IPS-18c (cell line): ENCODE measurements around the gene PDE4A.
A peak's percentile ranks its signal among the peaks of the same experiment; 100 is the strongest.
"Not testable (repeated sequence)": the region's sequence is repeated elsewhere in the genome, so short reads cannot be mapped to it uniquely, and the experiment has no call there.

Experiments used
- H3K4me3 ChIP-seq: 2 replicates; pipeline ENCODE4 v1.7.0; 2013; ENCODE audit warnings: low read depth, mild to moderate bottlenecking, low read length, moderate library complexity; ENCODE audit not compliant: insufficient read depth
- H3K9me3 ChIP-seq: one replicate; pipeline ENCODE4 v1.6.1; 2013; ENCODE audit warnings: mild to moderate bottlenecking, low read length, moderate library complexity; ENCODE audit not compliant: control insufficient read depth, insufficient read depth

PDE4A gene

DNA sequence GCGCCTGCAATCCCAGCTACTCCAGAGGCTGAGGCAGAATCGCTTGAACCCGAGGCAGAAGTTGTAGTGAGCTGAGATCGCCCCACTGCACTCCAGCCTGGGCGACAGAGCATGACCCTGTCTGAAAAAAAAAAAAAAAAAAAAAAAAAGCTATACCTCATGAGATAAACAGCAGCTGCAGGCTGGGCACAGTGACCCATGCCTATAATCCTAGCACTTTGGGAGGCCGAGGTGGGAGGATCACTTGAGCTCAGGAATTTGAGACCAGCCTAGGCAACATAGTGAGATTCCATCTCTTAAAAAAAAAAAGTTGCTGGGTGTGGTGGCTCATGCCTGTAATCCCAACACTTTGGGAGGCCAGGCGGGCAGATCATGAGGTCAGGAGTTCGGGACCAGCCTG lies 21.0 kb upstream of the PDE4A start:
- not testable (repeated sequence) for H3K9me3 ChIP-seq, H3K4me3 ChIP-seq

DNA sequence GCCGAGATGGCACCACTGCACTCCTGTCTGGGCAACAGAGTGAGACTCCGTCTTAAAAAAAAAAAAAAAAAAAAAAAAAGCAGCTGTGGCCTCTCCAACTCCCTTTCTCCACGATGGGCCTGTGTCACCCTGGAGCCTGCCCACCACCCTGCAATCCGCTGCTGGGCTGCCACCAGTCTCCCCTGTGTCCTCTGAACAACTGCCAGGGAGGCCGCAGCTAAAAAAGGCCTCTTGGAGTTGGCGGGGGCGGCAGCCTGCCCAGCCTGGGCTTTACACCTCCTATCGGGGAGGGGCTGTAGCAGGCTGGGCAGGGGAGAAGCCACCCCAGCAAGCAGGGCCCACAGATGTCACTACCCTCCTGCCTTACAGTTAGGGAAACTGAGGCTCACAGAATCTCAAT lies 20.5 kb upstream of the PDE4A start:
- Histone ChIP-seq H3K9me3 (no peaks in the 10 kb centered on the region), H3K4me3 (no peak overlapping the region)

DNA sequence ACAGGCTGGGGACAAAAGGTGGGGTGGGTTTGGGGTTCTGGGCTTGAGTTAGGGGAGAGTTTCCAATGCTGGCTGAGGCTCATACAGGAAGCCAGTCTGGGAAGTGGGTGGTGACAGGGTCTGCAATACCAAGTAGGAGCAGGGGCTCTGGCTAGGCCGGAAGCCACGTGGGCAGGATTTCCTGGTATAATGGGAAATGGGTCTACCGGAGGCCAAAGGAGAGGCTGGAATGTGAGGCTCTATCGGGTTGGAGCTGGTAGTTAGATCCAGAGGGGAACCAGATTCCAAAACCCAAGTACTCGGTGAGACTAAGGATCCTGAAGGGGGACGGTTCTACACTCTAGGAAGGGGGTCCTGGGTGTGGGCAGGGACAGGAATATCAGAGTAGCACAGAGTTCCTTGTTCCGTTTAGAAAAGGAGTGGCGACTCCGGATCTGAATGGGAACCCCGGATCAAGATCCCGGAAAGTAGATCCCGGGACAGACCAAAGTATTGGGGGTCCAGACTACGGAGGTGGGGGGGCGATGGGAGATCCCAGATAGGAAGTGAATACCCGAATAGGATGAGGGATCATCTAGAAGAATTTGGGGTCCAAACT lies 17.8 kb upstream of the PDE4A start:
- peaks cover 2% of the 10 kb centered on the region for H3K9me3 ChIP-seq
- peak overlapping the region; percentile 92 for H3K4me3 ChIP-seq

DNA sequence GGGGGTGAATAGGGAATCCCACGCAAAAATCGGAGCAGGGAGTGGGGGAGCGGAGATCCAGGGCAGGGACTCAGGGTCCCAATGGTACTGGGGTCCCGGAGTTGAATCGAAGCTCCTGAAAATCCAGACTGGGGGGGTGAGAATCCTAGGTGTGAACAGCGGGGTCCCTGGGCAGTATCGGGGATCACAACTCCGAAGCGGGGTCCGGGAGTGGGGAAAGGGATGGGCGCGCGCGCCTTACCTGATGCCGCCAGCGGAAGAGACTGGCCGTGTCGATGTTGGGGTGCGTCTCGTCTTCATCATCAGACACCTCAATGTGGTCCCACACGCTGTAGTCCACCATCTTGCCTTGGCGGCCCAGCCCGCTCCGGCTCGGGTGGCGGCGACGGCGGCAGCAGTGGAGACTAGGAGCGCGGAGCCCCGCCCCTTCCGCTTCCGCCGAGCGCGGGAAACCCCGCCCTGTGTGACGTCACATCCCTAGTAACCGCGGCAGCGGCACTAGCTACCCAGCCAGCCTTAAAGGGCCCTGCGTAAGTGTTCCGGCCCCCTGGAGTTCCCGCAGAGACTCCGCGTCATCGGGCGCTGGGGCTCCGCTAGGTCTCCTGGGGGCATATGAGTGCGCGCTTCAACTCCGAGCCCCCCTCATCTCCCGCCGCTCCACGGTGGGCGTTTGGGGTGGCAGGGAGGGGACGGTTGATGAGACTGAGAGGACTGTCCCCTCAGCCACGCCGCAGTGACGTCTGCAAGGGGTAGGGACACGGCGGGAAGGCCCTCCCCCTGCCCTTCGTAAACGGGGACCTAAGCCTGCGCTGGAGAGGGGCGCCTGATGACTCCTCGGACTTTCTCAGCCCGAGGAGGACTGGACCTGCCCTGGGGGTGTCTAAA lies 17.0 kb upstream of the PDE4A start, which contains the start of gene CDC37:
Gene CDC37 (minus strand): TSS at position 406 of the 885 bp plus-strand sequence. CDS start 63 bp downstream, at position 343.
- Histone ChIP-seq H3K4me3 (peak within 1 kb of the TSS; percentile 92), H3K9me3 (peaks cover 2% of the 10 kb centered on the region)

DNA sequence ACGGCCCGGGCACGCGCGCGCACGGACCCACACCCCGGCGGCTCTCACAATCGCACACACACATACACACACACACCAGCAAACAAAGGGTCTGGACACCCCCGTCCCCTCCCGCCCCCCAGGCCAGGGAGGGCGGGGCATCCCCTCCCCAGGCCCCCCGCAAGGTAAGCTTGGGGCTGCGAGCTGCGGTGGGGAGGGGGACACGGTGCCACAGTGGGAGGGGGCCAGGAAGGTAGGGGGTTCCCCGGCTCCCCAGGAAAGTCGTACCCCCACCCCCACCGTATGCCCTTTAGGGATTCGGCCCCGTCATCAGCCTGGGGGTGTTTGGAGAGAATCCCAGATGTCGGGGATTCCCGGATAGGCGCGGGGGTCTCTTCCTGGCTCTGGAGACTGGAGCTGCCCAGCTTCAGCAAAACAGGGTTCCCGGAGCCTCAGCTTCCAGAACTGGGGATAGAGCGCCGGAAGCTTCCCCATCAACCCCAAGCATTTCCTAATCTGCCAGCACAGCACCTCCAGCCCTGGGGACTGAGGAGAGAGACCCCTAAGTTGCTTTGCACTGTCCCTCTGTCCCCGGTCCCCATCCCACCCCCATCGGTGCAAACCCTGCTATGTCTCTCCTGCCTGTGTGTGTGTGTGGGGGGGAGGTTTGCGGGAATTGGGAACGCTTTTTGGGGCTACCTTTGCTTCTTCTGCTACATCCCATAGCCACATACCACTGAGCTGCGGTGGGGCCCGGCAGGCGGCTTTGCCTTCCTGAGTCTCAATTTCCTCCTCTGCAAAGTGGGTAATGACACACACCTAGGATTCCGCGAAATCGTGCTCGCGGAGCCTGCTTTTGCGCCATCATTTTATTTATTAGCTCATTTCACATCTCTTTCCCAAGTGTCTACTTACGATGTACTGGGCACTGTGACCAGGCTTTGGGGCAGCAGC lies 15.2 kb upstream of the PDE4A start:
- H3K9me3 ChIP-seq: peaks cover 2% of the 10 kb centered on the region
- peak overlapping the region; percentile 92 for H3K4me3 ChIP-seq

DNA sequence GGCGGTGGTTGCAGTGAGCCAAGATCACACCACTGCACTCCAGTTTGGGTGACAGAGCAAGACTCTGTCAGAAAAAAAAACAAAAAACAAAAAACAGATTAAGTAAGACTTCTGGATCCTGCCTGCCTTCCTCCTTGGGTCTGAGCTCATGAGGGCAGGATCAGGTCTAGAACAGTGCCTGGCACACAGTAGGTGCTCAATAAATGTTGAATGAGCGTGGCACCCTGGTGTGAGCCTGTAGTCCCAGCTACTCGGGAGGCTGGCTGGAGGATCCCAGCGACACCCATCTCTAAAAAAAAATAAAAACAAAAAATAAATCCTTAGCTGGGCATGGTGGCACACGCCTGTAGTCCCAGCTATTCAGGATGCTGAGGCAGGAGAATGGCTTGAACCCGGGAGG lies 14.1 kb upstream of the PDE4A start:
- Histone ChIP-seq H3K9me3 (peaks cover 4% of the 10 kb centered on the region), H3K4me3 (no peak overlapping the region)

DNA sequence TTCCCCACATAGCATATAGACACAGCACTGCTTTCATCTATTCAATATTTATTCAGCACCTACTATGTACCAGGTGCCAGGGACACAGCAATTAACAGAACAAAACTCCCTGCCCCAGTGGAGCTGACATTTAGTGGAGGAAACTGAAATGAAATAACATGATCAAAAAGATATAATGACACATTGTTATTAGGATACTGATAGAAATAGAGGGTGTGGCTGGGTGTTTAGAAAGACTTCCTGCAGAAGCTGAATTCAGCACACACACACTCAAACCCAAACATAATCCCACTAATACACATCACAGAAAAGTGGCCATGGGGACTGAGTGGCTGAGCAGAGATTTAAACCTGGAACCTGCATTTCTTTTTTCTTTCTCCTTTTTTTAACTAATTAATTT lies 13.2 kb upstream of the PDE4A start:
- Histone ChIP-seq H3K9me3 (peaks cover 4% of the 10 kb centered on the region), H3K4me3 (no peak overlapping the region)

DNA sequence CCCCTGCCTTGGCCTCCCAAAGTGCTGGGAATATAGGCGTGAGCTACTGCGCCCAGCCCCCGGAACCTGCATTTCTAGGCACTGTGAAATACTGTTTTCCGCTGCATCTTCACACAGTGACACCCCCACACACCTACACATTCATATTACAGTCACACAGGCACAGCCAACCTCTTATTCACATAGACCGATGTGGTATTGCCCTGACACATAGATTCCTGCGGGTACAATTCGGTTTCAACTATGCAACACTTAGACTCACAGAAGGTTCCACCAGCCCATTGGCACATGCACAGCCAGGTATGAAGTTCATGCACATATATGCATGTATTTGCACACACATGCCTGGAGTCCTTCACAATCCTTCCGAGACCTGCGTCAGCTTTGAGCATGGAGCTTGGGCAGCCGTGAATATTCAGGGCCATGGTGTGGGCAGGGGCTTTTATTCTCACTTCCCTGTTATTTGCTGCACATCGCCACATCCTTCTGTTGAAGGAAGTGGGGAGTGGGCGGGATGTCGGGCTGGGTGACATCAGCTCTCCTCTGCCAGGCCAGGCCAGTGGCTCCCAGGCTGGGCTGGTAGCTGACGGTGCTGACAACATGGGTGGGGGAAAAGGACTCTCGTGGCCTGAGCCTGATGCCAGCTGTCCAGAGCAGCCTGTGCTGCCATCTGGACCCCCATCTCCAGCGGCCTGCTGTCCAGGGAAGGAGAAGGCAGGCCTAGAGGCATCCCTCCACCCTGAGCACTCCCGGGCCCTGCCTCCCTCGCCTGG lies 11.6 kb upstream of the PDE4A start:
- H3K9me3 ChIP-seq: peaks cover 4% of the 10 kb centered on the region
- no peak overlapping the region for H3K4me3 ChIP-seq

DNA sequence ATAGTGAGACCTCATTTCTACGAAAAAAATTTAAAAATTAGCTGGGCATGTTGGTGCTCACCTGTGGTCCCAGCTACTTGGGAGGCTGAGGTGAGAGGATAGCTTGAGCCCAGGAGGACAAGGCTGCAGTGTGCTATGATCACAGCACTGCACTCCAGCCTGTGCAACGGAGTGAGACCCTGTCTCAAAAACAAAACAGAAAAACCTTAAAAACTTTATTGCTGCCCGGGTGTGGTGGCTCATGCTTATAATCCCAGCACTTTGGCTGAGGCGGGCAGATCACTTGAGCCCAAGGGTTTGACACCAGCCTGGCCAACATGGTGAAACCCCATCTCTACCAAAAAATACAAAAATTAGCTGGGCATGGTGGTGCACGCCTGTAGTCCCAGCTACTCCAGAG lies 9.1 kb upstream of the PDE4A start:
- not testable (repeated sequence) for H3K9me3 ChIP-seq, H3K4me3 ChIP-seq

DNA sequence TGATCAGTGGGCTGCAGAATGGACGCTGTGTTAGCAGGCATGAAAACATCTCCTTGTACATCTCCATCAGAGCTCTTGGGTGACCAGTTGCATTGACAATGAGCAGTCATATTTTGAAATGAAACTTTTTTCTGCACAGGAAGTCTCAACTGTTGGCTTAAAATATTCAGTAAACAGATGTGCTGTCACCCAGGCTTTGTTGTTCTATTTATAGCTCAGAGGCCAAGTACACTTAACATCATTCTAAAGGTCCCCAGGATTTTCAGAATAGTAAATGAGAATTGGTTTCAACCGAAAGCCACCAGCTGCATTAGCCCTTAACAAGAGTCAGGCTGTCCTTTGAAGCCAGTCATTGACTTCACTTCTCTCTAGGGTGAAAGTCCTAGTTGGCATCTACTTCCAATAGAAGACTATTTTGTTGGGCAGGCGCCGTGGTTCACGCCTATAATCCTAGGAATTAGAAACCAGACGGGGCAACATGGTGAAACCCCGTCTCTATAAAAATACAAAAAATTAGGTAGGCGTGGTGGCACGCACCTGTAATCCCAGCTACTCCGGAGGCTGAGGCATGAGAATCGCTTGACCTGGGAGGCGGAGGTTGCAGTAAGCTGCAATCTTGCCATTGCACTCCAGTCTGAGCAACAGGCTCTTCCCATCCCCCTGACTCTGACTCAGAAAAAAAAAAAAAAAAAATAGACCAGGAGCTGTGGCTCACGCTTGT lies 7.9 kb upstream of the PDE4A start:
- Histone ChIP-seq H3K4me3 (no peak overlapping the region), H3K9me3 (peaks cover 2% of the 10 kb centered on the region)

DNA sequence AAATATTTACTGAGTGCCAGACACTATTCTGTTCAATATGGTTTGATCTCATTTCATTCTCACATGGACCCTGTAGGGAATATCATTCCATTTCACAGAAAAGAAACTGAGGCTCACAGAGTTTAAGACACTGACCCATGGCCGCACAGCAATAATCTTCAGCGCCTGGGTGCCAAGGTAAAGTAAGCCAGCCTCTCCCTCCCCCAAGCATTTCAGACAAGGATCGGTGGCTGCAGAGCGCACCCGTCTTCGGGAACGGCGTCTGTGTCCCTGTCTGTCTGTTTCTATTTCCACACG lies 4.3 kb upstream of the PDE4A start:
- Histone ChIP-seq H3K4me3 (peak overlapping the region; percentile 71), H3K9me3 (peaks cover 2% of the 10 kb centered on the region)

DNA sequence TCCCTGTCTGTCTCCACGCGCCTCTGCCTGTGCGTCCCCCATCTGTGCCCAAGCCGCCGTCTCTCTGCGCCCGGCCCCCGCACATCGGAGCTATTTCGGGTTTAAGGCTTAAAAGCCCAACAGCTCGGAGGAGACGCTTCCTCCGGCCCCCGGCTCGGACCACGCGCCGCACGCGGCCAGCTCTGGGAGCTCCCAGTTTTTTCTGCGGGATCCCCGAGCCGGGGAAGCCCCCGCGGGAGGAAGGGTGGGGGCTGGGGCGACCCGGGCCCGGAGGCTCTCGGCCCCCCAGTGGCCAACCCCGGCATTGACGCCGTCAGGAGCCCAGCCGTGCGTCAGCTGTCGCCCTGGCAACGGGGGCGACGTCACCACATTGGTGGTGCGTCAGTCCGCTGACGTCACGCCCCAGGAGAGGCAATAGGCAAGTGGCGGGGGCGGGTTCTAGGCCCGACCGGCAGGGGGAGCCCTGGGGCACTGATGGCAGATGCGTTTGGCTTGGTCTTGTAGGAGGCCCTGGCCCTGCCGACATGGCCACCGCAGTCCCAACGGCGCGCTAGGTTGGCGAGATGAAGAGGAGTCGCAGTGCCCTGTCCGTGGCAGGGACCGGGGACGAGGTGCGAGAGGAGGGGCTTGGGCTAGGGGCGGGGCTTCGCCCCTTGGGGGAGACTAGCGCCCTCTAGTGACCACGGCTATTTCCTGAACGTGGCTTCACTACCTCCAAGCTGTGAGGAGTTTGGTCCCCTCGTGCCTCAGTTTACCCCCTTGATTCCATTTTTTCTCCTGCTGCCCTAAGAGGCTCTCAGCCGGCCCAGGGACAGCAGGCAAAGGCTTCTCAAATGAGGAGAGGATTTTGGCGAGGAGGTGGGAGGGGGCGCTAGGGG lies 3.7 kb upstream of the PDE4A start:
- H3K9me3 ChIP-seq: no peaks in the 10 kb centered on the region
- H3K4me3 ChIP-seq: peak overlapping the region; percentile 71

DNA sequence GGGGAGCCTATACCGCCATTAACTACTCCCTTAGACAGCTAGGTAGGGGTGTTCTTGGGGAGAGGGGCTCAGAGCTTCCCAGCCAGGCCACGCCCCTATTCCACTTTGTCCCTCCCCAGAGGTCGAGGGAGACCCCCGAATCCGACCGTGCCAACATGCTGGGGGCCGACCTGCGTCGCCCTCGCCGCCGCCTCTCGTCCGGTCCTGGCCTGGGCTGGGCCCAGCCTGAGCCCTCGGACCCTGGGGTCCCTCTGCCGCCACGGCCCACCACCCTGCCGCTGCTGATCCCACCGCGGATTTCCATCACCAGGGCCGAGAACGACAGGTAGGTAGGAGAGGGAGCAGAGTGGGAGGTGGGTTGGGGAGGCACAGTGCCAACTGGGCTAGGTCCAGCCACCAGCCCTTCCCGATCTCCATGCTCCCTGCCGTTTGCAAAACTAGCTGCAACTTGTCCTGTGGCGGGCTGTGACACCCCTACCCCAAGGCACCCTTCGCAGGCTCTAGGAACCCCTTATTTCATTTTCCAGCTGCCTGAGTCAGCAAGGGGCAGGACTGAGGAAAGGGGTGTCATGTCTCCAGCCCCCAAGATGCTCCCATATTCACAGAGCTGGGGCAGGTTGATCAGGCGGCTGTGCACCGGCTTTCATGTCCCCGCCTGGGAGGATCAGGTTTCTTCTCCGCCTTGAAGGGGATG lies 2.6 kb upstream of the PDE4A start:
- Histone ChIP-seq H3K4me3 (peak overlapping the region; percentile 16), H3K9me3 (no peaks in the 10 kb centered on the region)

DNA sequence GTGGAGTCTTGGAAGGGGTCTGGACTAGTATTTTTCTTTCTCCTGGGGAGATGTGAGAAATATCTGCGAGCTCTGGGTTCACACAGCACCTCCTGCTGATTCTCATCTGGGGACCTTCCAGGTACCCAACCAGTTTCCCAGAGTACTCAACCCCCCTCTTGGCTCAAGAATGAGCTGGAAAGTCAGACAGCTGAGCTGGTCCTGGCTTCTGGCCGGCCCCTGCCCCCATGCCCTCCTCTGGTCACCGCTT lies 2.2 kb upstream of the PDE4A start:
- Histone ChIP-seq H3K4me3 (peak overlapping the region; percentile 16), H3K9me3 (no peaks in the 10 kb centered on the region)

DNA sequence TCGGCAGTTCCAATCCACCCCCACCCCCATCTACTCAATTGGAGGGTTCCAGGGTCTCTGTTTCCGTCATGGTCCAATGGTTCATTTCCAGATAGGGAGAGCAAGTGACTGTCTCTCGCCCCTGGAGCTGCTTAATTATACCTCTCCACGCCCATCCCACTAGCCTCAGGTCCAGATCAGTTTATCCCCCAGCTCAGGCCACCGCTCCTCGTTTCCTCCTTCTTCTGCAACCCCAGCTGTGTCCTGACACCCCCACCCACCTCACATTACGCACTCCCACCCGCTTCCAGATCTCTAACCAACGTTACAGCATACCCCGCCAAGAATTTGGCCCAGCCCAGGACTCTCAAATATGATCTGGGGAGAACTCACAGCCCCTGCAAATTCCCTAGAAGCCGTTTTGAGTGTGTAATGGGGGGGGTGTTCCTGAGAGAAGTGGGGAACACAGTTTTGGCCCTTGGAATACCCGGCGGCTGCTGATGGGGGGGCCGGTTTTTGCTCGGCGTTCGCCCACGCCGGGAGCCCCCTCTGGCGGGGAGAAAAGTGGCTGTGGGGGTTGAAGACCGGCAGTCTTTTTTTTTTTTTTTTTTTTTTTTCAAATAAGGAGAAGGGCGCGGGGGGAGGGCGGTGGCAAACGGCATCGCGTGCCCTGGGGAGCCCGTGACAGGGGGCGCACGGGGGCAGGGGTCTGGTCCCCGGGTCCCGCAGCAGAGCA lies 1.7 kb upstream of the PDE4A start:
- Histone ChIP-seq H3K9me3 (no peaks in the 10 kb centered on the region), H3K4me3 (peak overlapping the region; percentile 42)
